Mesothelial cell of epicardium (in vitro differentiated cells): Measurements from ENCODE around the gene PARP12. TPM values are rescaled to one million over a fixed set of nuclear protein-coding genes. Genes with fewer than 3 reads are reported as not detected.

Experiments used
- DNase-seq, 2 experiments: peaks; one replicate each; pipeline ENCODE4 v3.0.0; 2021; ENCODE audit warnings: low spot score in 2 of 2; ENCODE audit not compliant: unreplicated experiment in 2 of 2
- H3K27ac Mint-ChIP-seq: 2 replicates; pipeline ENCODE4 v1.8.0; 2021; ENCODE audit warnings: mixed read lengths
- H3K27me3 Mint-ChIP-seq: 2 replicates; pipeline ENCODE4 v1.8.0; 2021; ENCODE audit warnings: low read depth, mixed read lengths
- H3K36me3 Mint-ChIP-seq: 2 replicates; pipeline ENCODE4 v1.8.0; 2021; ENCODE audit warnings: mixed read lengths
- H3K4me1 Mint-ChIP-seq: 2 replicates; pipeline ENCODE4 v1.8.0; 2021; ENCODE audit warnings: mixed read lengths
- H3K4me3 Mint-ChIP-seq: 2 replicates; pipeline ENCODE4 v1.8.0; 2021; ENCODE audit warnings: mild to moderate bottlenecking, moderate library complexity, mixed read lengths
- H3K9me3 Mint-ChIP-seq: 2 replicates; pipeline ENCODE4 v1.8.0; 2021; ENCODE audit warnings: mixed read lengths
- CTCF ChIP-seq: fragments of 200-600 bp; sonication (generic); IDR thresholded peaks from one replicate; pipeline ENCODE4 v1.5.0; 2021; ENCODE audit warnings: antibody characterized with exemption; ENCODE audit not compliant: unreplicated experiment
- total RNA-seq: library from RNA; stranded (reverse); gene quantifications from 3 replicates; pipeline ENCODE4 v1.2.1, GENCODE V29; 2021

The PARP12 gene
- total RNA-seq, 1 donor from 2014 or later: 27.1 TPM

- DNase-seq: no peak
- Mint-ChIP-seq H3K27me3 (peaks cover 3% of the 10 kb centered on the region), H3K27ac (no peak overlapping the region), H3K4me1 (peaks cover 4% of the 10 kb centered on the region), H3K36me3 (no peaks in the 10 kb centered on the region), H3K9me3 (no peaks in the 10 kb centered on the region), H3K4me3 (no peak overlapping the region)
- TF ChIP-seq CTCF: no peak
These were observed 15.6 kb upstream of the PARP12 start for GRCh38 chr7:140078392-140078791.

- no peaks in the 10 kb centered on the region for H3K36me3 Mint-ChIP-seq
- H3K9me3 Mint-ChIP-seq: peaks cover 5% of the 10 kb centered on the region
- no peak for TF ChIP-seq CTCF
- no peaks in the 10 kb centered on the region for H3K4me1 Mint-ChIP-seq
- H3K4me3 Mint-ChIP-seq: no peak overlapping the region
- no peak overlapping the region for H3K27ac Mint-ChIP-seq
- DNase-seq: no peak
- peaks cover 1% of the 10 kb centered on the region for H3K27me3 Mint-ChIP-seq
These were observed 12.0 kb upstream of the PARP12 start for GRCh38 chr7:140074780-140075179.

- H3K27me3 Mint-ChIP-seq: peaks cover 1% of the 10 kb centered on the region
- TF ChIP-seq CTCF: no peak
- H3K4me1 Mint-ChIP-seq: no peaks in the 10 kb centered on the region
- no peak overlapping the region for H3K4me3 Mint-ChIP-seq
- peaks cover 42% of the 10 kb centered on the region for H3K9me3 Mint-ChIP-seq
- H3K36me3 Mint-ChIP-seq: peaks cover 5% of the 10 kb centered on the region
- no peak for DNase-seq
- H3K27ac Mint-ChIP-seq: no peak overlapping the region
These were observed 7.8 kb upstream of the PARP12 start for GRCh38 chr7:140070546-140070945.

GRCh38 chr7:140069298-140069949, 6.7 kb upstream of the PARP12 start:
- Mint-ChIP-seq H3K27ac (no peak overlapping the region), H3K4me1 (no peaks in the 10 kb centered on the region), H3K9me3 (peaks cover 43% of the 10 kb centered on the region), H3K27me3 (peaks cover 1% of the 10 kb centered on the region), H3K36me3 (peaks cover 5% of the 10 kb centered on the region), H3K4me3 (no peak overlapping the region)
- TF ChIP-seq CTCF: no peak
- no peak for DNase-seq

GRCh38 chr7:140068033-140068432, 5.3 kb upstream of the PARP12 start:
- Mint-ChIP-seq H3K27ac (no peak overlapping the region), H3K4me1 (no peaks in the 10 kb centered on the region), H3K36me3 (peaks cover 5% of the 10 kb centered on the region), H3K27me3 (peaks cover 1% of the 10 kb centered on the region), H3K9me3 (peaks cover 47% of the 10 kb centered on the region), H3K4me3 (no peak overlapping the region)
- no peak for TF ChIP-seq CTCF
- no peak for DNase-seq
